Kidney (tissue), 14 donors: ENCODE data around the gene RAPGEF4. TPM values are rescaled to one million over a fixed set of nuclear protein-coding genes. Genes with fewer than 3 reads are reported as not detected.

Source experiments
- DNase-seq, 5 donors: peaks; one replicate each; pipeline ENCODE4 v3.0.0-alpha.2; 2013 to 2020
- FAIRE-seq: peaks from 2 replicates; lab custom pipeline; 2012; peaks lifted over from hg19 to GRCh38; lab: Jason Lieb, UNC
- H3K27ac ChIP-seq, 2 donors: one replicate each; pipeline ENCODE4 v1.7.0; 2013; ENCODE audit warnings: low read depth in 2 of 2, low read length in 2 of 2, inconsistent platforms in 1 of 2
- H3K27me3 ChIP-seq: one replicate; pipeline ENCODE4 v1.7.1; 2013; ENCODE audit warnings: low read length, inconsistent platforms; ENCODE audit not compliant: control insufficient read depth, insufficient read depth
- H3K36me3 ChIP-seq, 3 donors: one replicate each; pipeline versions ENCODE4 v1.7.0 to v1.7.1; 2013; ENCODE audit warnings: low read length in 3 of 3, control low read depth in 1 of 3, inconsistent platforms in 1 of 3; ENCODE audit not compliant: insufficient read depth in 3 of 3, control insufficient read depth in 2 of 3
- H3K4me1 ChIP-seq, 3 donors: one replicate each; pipeline versions ENCODE4 v1.7.0 to v1.7.1; 2013; ENCODE audit warnings: low read length in 3 of 3, inconsistent platforms in 1 of 3, low read depth in 1 of 3; ENCODE audit not compliant: control insufficient read depth in 2 of 3, insufficient read depth in 2 of 3
- H3K4me3 ChIP-seq, 3 donors: one replicate each; pipeline versions ENCODE4 v1.7.0 to v1.8.1; 2013; ENCODE audit warnings: low read length in 3 of 3, control low read depth in 1 of 3, inconsistent platforms in 1 of 3
- H3K9ac ChIP-seq, 3 donors: one replicate each; pipeline versions ENCODE4 v1.7.0 to v1.7.1; 2013; ENCODE audit warnings: low read length in 3 of 3, control low read depth in 1 of 3, inconsistent platforms in 1 of 3
- H3K9me3 ChIP-seq, 3 donors: one replicate each; pipeline versions ENCODE4 v1.7.0 to v1.7.1; 2013; ENCODE audit warnings: low read length in 3 of 3, control low read depth in 1 of 3, inconsistent platforms in 1 of 3; ENCODE audit not compliant: control insufficient read depth in 2 of 3, insufficient read depth in 1 of 3
- CTCF ChIP-seq: IDR thresholded peaks from 3 replicates; pipeline ENCODE4 v1.5.1; 2012; ENCODE audit warnings: mild to moderate bottlenecking, moderate library complexity, borderline replicate concordance; ENCODE audit not compliant: insufficient read depth; ENCODE audit errors: extremely low read depth
- intact Hi-C: fragments of 100-400 bp; cut with DNase I; formaldehyde crosslinking; loops from one replicate; pipeline ENCODE4 v1.11.1; 2022
- polyA plus RNA-seq: library from polyadenylated mRNA; stranded (reverse); fragments of 350-450 nt; fragmentation: Illumina TruSeq; extraction: RNeasy Lipid Tissue Mini Kit (QIAGEN cat#74804); gene quantifications from one replicate; pipeline ENCODE4 v1.2.3, GENCODE V29; 2014; ENCODE audit warnings: low read depth, low replicate concordance; ENCODE audit not compliant: insufficient read depth
- total RNA-seq: library from RNA; stranded (reverse); fragmentation: NEBNext Ultra II Directional; extraction: Animal tissue kit (Norgen Biotek cat#: 25700); gene quantifications from one replicate; pipeline ENCODE4 v1.2.1, GENCODE V29; 2021
- donor health status: control.
- donor health status: control.
- donor health status: control.
- donor health status: control.
- donor health status: control.
- donor health status: DM: yes; HTN: yes; CAD: no.
- donor health status: Normal renal cell carcinoma (clear cell type).

Gene RAPGEF4
- total and polyA plus RNA-seq, 2 donors from 2014 or later, result 3.8 to 13.6 TPM

GRCh38 chr2:172712251-172712650 is 23.4 kb upstream of the RAPGEF4 start:
- FAIRE-seq, result no peak

GRCh38 chr2:172713365-172713875 is 22.2 kb upstream of the RAPGEF4 start:
- no peak for TF ChIP-seq CTCF
- H3K9me3 ChIP-seq, result peaks cover 0 to 3% (median 0%) of the 10 kb centered on the region in 3 donors
- H3K36me3 ChIP-seq, result no peaks in the 10 kb centered on the region
- intact Hi-C loops, result no loop called here
- no peak overlapping the region for H3K27ac ChIP-seq
- no peak overlapping the region for H3K9ac ChIP-seq
- no peak for FAIRE-seq
- no peak overlapping the region for H3K4me3 ChIP-seq
- no peaks in the 10 kb centered on the region for H3K27me3 ChIP-seq
- H3K4me1 ChIP-seq, result no peaks in the 10 kb centered on the region
- peak in 1 of 5 donors; percentile 50 for DNase-seq

More at GRCh38 chr2:172712251-172712650, 23.4 kb upstream of the RAPGEF4 start:
- Histone ChIP-seq H3K36me3 (no peaks in the 10 kb centered on the region), H3K9ac (no peak overlapping the region), H3K4me1 (no peaks in the 10 kb centered on the region), H3K4me3 (no peak overlapping the region), H3K27me3 (no peaks in the 10 kb centered on the region), H3K9me3 (peaks cover 0 to 3% (median 0%) of the 10 kb centered on the region in 3 donors), H3K27ac (no peak overlapping the region)
- no peak for TF ChIP-seq CTCF
- intact Hi-C loops, result no loop called here
- no peak for DNase-seq

GRCh38 chr2:172722481-172722880 is 13.2 kb upstream of the RAPGEF4 start:
- DNase-seq (no peak), FAIRE-seq (no peak)
- Histone ChIP-seq H3K36me3 (no peaks in the 10 kb centered on the region), H3K9ac (no peak overlapping the region), H3K27me3 (no peaks in the 10 kb centered on the region), H3K27ac (no peak overlapping the region), H3K9me3 (no peaks in the 10 kb centered on the region), H3K4me3 (no peak overlapping the region), H3K4me1 (no peaks in the 10 kb centered on the region)
- intact Hi-C loops, result no loop called here
- TF ChIP-seq CTCF, result no peak

- Histone ChIP-seq H3K9me3 (no peaks in the 10 kb centered on the region), H3K4me3 (no peak overlapping the region), H3K27ac (no peak overlapping the region), H3K9ac (no peak overlapping the region), H3K36me3 (no peaks in the 10 kb centered on the region), H3K27me3 (no peaks in the 10 kb centered on the region), H3K4me1 (no peaks in the 10 kb centered on the region)
- no peak for TF ChIP-seq CTCF
- DNase-seq (no peak), FAIRE-seq (no peak)
- intact Hi-C loops, result no loop called here
Measured at GRCh38 chr2:172723286-172723685, 12.4 kb upstream of the RAPGEF4 start.
